ENCODE data around the gene CLN6.
A peak's percentile ranks its signal among the peaks of the same experiment; 100 is the strongest.
"Not testable (repeated sequence)": the region's sequence is repeated elsewhere in the genome, so short reads cannot be mapped to it uniquely, and the experiment has no call there.

The CLN6 gene

DNA sequence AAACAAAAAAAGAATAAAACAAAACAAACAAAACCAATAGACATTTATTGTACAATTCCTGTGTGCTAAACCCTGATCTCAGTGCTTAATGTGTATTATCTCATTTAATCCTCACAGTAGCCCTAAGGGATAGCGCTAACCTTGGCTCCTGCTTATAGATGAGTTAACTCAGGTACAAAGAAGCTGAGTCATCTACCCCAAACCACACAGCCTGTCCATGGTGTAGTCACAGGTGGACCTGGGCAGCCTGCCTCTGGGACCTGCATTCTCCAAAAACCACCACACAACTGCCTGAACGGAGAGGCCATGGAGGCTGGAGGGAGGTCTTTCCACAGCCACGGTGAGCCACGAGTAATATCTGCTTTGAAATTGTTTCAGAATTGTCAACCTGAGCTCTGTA lies 5.5 kb upstream of the CLN6 start:
- Histone ChIP-seq H3K4me3 (no peak overlapping the region), H3K27ac (no peak overlapping the region)
- TF ChIP-seq, protein P1, sequence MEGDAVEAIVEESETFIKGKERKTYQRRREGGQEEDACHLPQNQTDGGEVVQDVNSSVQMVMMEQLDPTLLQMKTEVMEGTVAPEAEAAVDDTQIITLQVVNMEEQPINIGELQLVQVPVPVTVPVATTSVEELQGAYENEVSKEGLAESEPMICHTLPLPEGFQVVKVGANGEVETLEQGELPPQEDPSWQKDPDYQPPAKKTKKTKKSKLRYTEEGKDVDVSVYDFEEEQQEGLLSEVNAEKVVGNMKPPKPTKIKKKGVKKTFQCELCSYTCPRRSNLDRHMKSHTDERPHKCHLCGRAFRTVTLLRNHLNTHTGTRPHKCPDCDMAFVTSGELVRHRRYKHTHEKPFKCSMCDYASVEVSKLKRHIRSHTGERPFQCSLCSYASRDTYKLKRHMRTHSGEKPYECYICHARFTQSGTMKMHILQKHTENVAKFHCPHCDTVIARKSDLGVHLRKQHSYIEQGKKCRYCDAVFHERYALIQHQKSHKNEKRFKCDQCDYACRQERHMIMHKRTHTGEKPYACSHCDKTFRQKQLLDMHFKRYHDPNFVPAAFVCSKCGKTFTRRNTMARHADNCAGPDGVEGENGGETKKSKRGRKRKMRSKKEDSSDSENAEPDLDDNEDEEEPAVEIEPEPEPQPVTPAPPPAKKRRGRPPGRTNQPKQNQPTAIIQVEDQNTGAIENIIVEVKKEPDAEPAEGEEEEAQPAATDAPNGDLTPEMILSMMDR (IDR thresholded peaks at IDR 0.05): no peak
- no peak for DNase-seq (ENCODE audit: low spot score)

DNA sequence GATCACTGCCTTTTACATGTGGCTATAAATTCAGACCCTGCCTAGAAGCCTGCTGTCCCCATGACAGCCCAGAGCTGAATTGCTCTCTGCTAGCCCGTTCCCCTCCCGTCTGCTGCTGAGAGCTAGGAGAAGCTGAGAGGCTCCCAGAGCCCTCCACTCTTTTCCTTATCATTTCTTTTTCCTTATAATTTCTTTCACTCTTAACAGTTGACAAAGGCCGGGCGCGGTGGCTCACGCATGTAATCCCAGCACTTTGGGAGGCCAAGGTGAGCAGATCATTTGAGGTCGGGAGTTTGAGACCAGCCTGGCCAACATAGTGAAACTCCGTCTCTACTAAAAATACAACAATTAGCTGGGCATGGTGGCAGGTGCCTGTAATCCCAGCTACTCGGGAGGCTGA lies 5.0 kb upstream of the CLN6 start:
- H3K27ac ChIP-seq; DNase-seq (ENCODE audit: low spot score); H3K4me3 ChIP-seq: not testable (repeated sequence)

DNA sequence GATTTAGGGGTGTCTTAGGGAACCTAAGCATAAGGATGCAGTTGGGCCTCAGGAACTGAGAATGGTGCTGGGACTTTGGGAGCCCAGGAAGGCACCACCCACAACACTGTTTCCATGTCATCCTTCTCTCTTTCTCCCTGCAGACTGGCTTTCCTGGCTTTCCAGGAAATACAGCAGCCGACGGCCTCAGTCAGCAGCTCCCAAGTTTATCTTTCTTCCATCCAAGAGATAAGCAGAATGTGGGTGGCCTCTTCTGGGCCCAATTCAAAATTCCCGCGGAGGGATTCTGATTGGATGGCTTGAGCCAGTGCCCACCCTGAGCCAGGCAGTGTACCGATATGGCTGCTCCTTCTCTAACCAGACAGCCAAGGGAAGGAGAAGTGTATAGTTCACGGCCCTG lies 4.5 kb upstream of the CLN6 start:
- Histone ChIP-seq H3K27ac (no peak overlapping the region), H3K4me3 (no peak overlapping the region)
- no peak for DNase-seq (ENCODE audit: low spot score)
- TF ChIP-seq, protein P1 (IDR thresholded peaks at IDR 0.05): no peak

DNA sequence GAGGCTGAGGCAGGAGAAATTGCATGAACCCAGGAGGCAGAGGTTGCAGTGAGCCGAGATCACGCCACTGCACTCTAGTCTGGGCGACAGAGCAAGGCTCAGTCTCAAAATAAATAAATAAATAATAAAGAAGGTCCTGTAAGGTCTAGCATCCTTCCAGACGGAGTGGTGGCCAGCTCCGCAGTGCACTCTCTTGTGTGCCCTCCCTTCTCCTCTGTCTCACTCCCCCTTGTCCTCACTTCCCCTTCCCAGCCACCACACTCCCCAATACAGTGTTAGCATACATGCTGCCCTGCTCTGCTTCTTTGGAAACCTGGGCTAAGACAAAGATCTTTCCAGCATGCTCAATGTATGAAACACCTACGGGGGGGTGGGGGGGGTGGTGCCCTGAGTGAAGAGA lies 3.4 kb upstream of the CLN6 start:
- H3K27ac ChIP-seq: no peak overlapping the region
- TF ChIP-seq, protein P1 (IDR thresholded peaks at IDR 0.05): no peak
- H3K4me3 ChIP-seq: no peak overlapping the region
- DNase-seq (ENCODE audit: low spot score): no peak

DNA sequence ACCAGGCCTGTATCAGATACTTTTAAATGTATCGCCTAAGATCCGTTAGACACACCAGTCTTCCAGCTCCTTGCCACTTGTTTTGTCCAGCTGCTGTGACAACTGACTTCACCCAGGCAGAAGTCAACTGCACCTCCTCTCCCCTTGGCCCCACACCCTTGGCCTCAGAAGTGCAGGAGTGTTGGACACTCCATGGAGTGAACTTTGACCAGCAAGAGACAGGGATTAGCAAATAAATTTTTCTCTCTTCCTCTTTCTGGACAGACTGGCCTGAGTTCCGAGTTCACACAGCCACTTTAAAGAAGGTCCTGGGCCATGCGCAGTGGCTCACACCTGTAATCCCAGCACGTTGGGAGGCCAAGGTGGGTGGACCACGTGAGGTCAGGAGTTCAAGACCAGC lies 2.9 kb upstream of the CLN6 start:
- no peak for DNase-seq (ENCODE audit: low spot score)
- Histone ChIP-seq H3K4me3 (no peak overlapping the region), H3K27ac (no peak overlapping the region)
- TF ChIP-seq, protein P1 (IDR thresholded peaks at IDR 0.05): no peak

DNA sequence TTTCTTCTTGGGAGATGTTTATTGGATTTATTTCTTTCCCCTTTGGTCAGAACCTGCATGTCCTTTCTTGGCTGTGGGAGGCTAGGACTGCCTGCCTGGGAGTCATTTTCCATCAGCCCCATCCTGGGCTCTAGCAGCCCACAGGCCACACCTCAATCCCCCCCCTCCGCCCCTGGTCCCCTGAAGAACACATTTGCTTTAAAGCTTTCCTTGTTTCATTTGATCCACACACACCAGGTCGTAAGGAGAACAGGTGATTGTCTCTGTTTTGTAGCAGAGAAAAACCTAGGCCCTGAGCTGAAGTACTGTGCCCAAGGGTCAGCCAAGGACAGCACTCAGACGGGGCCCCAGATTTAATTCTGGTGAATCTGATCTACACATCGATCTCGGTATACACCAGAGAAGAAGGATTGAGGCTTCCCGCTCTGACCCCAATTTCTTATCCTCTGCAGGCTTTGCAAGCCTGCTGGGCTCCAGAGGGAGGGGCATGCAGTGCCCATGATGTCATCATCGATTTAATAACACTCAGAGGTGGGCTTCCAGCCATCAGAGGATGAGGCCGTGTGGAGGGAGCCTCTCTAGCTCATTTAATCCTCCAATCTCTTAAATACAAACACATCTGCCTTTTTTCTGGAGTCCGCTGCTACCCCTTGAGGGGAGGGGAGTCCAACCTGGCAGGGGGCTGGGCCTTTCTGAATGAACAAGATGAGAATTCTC lies 1.7 kb upstream of the CLN6 start:
- no peak for DNase-seq (ENCODE audit: low spot score)
- no peak overlapping the region for H3K27ac ChIP-seq
- TF ChIP-seq, protein P1 (IDR thresholded peaks at IDR 0.05): no peak
- H3K4me3 ChIP-seq: no peak overlapping the region

DNA sequence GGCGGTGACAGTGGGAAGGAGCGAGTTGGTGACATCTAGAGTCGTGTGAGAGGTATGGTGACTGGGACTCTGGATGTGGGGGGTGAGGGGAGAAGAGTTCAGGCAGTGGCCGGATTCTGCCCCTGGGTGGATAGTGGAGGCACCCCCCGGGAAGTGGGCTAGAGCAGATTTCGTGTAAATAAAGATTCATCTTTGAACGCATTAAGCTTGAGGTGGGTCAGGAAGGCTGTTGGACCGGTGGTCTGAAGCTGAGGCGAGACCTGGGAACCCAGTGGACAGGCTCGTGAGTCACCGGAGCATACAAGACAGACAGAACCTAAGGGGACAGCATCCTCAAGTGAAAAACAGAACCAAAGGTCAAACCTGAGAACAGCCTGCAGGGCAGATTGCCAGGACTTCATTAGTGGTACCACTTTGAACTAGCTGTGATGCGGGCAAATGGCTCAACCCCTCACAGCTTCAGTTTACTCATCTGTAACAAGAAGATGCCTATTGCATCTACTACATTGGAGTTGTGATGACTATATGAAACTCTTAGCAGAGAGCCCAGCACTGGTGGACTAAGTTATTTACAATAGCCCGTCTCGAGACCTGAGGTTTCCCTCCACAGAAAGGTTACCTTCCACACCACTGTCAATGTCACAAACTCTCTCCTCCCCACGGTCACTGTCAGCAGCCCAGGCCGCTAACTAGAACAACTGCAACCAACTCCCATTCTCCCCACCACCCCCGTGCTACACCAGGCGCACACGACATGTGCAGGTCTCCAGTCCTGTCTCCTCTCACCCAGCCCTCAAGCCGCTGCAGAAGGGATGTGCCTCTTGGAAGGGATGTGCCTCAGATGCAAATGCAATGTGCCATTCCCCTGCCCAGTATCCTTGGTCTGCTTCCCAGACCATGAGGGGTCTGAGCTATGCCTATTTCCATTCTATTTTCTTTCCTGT lies 901 bp upstream of the CLN6 start:
- no peak for DNase-seq (ENCODE audit: low spot score)
- peak overlapping the region; percentile 90 for H3K4me3 ChIP-seq

More for the DNA sequence above, 901 bp upstream of the CLN6 start:
- TF ChIP-seq, protein P1 (IDR thresholded peaks at IDR 0.05): no peak
- peak overlapping the region; percentile 63 to 79 for H3K27ac ChIP-seq
